ENCODE measurements around the gene DNAJC7.
A peak's percentile ranks its signal among the peaks of the same experiment; 100 is the strongest.

The DNAJC7 gene

GRCh38 chr17:42047343-42047742 lies 30.1 kb upstream of the DNAJC7 start:
- TF ChIP-seq CEBPB (IDR thresholded peaks at IDR 0.05) (no peak), TCF12 (IDR thresholded peaks at IDR 0.05; ENCODE audit: low read depth) (no peak), USF1 (IDR thresholded peaks at IDR 0.05) (no peak), MAX (IDR thresholded peaks at IDR 0.05) (no peak)

GRCh38 chr17:42045719-42046118 lies 28.5 kb upstream of the DNAJC7 start:
- no peak for TF ChIP-seq REST (IDR thresholded peaks at IDR 0.05; ENCODE audit: low read depth)

GRCh38 chr17:42042598-42043319 lies 25.5 kb upstream of the DNAJC7 start:
- TF ChIP-seq CREB1 (IDR thresholded peaks at IDR 0.05; ENCODE audit: low read depth), result no peak
- TF ChIP-seq FOXM1 (IDR thresholded peaks at IDR 0.05; ENCODE audit: borderline replicate concordance, low read depth), result no peak
- TF ChIP-seq YY1 (IDR thresholded peaks at IDR 0.05; ENCODE audit: low read depth), result no peak
- no peak for TF ChIP-seq ZBTB7A (IDR thresholded peaks at IDR 0.05; ENCODE audit: low read depth)
- no peak for TF ChIP-seq CEBPB (IDR thresholded peaks at IDR 0.05)
- TF ChIP-seq TCF12 (IDR thresholded peaks at IDR 0.05; ENCODE audit: low read depth), result no peak
- TF ChIP-seq TAF1 (IDR thresholded peaks at IDR 0.05; ENCODE audit: low read depth), result no peak
- TF ChIP-seq NFIC (IDR thresholded peaks at IDR 0.05), result no peak
- no peak for TF ChIP-seq TEAD4 (IDR thresholded peaks at IDR 0.05)
- no peak for TF ChIP-seq EP300 (IDR thresholded peaks at IDR 0.05; ENCODE audit: borderline replicate concordance)
- TF ChIP-seq EGR1 (IDR thresholded peaks at IDR 0.05), result no peak
- TF ChIP-seq MAX (IDR thresholded peaks at IDR 0.05), result no peak
- TF ChIP-seq REST (IDR thresholded peaks at IDR 0.05; ENCODE audit: low read depth), result no peak
- no peak for TF ChIP-seq USF1 (IDR thresholded peaks at IDR 0.05)
- no peak for TF ChIP-seq RAD21 (IDR thresholded peaks at IDR 0.05; ENCODE audit: low read depth)

- TF ChIP-seq RAD21 (IDR thresholded peaks at IDR 0.05; ENCODE audit: low read depth) (no peak), YY1 (IDR thresholded peaks at IDR 0.05; ENCODE audit: low read depth) (no peak), REST (IDR thresholded peaks at IDR 0.05; ENCODE audit: low read depth) (peak; percentile 63; the same call in 1 of the 2 replicates)
These were observed 24.4 kb upstream of the DNAJC7 start for GRCh38 chr17:42041619-42042018.

GRCh38 chr17:42040818-42041217 lies 23.6 kb upstream of the DNAJC7 start:
- no peak for TF ChIP-seq ZBTB7A (IDR thresholded peaks at IDR 0.05; ENCODE audit: low read depth)
- TF ChIP-seq RAD21 (IDR thresholded peaks at IDR 0.05; ENCODE audit: low read depth), result no peak
- no peak for TF ChIP-seq USF1 (IDR thresholded peaks at IDR 0.05)
- TF ChIP-seq REST (IDR thresholded peaks at IDR 0.05; ENCODE audit: low read depth), result no peak
- TF ChIP-seq NFIC (IDR thresholded peaks at IDR 0.05), result no peak
- no peak for TF ChIP-seq TEAD4 (IDR thresholded peaks at IDR 0.05)
- TF ChIP-seq EP300 (IDR thresholded peaks at IDR 0.05; ENCODE audit: borderline replicate concordance), result no peak
- TF ChIP-seq YY1 (IDR thresholded peaks at IDR 0.05; ENCODE audit: low read depth), result no peak
- TF ChIP-seq TAF1 (IDR thresholded peaks at IDR 0.05; ENCODE audit: low read depth), result no peak
- no peak for TF ChIP-seq CREB1 (IDR thresholded peaks at IDR 0.05; ENCODE audit: low read depth)
- no peak for TF ChIP-seq CEBPB (IDR thresholded peaks at IDR 0.05)
- TF ChIP-seq EGR1 (IDR thresholded peaks at IDR 0.05), result no peak
- TF ChIP-seq FOXM1 (IDR thresholded peaks at IDR 0.05; ENCODE audit: borderline replicate concordance, low read depth), result no peak
- TF ChIP-seq MAX (IDR thresholded peaks at IDR 0.05), result no peak
- no peak for TF ChIP-seq TCF12 (IDR thresholded peaks at IDR 0.05; ENCODE audit: low read depth)

Data from Ishikawa (cell line).